ENCODE measurements around the gene NRDC.
"Not testable (repeated sequence)": the region's sequence is repeated elsewhere in the genome, so short reads cannot be mapped to it uniquely, and the experiment has no call there.

The NRDC gene

GRCh38 chr1:51878616-51879336 lies at the start of gene NRDC:
NRDC (minus strand) TSS chr1:51878727; CDS start chr1:51878615, 112 bp downstream.
- DNase-seq = peak; percentile 100

DNA sequence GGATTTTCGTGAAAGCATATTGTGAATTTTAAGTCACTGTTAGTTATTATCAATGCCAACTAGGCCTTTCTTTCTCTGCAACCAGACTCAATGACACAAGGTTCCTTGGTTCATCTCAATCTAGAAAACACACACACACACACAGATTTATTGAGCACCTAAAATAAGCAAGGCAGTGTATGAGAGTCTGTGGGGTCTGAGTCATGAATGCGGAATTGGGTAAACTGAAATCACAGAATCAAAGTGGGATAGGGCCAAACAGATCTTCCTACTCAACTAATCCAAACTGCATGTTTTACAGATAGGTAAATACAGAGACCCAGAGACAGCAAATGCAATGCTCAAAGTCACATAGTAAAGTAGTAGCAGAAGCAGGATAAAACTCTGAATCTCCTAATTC lies 48.5 kb upstream of the NRDC start:
- DNase-seq = no peak

- DNase-seq = no peak
These were observed 47.8 kb upstream of the NRDC start for GRCh38 chr1:51926171-51926812.

DNA sequence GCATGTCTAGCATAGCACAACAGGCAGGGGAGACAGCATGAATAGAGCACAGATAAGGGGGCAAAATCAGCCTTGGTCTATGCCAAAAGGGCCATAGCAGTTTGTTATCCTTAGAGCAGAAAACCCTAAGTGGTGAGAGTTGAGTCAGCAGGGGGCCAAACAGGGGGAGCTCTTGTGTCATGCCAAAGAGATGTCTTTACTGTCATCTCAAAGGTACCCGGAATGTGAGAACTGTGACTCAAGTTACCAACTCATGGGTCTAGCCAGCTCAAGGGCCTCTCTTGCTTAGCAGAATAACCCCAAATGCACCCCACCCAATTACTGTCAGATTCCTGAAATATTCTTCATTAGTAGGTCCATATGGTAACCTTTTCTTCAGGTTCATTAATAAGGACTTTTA lies 45.9 kb upstream of the NRDC start:
- no peak for DNase-seq

GRCh38 chr1:51922040-51922439 lies 43.5 kb upstream of the NRDC start:
- DNase-seq = no peak

- DNase-seq = no peak
These were observed 41.6 kb upstream of the NRDC start for GRCh38 chr1:51920130-51920529.

- DNase-seq = no peak
These were observed 41.2 kb upstream of the NRDC start for GRCh38 chr1:51919684-51920083.

DNA sequence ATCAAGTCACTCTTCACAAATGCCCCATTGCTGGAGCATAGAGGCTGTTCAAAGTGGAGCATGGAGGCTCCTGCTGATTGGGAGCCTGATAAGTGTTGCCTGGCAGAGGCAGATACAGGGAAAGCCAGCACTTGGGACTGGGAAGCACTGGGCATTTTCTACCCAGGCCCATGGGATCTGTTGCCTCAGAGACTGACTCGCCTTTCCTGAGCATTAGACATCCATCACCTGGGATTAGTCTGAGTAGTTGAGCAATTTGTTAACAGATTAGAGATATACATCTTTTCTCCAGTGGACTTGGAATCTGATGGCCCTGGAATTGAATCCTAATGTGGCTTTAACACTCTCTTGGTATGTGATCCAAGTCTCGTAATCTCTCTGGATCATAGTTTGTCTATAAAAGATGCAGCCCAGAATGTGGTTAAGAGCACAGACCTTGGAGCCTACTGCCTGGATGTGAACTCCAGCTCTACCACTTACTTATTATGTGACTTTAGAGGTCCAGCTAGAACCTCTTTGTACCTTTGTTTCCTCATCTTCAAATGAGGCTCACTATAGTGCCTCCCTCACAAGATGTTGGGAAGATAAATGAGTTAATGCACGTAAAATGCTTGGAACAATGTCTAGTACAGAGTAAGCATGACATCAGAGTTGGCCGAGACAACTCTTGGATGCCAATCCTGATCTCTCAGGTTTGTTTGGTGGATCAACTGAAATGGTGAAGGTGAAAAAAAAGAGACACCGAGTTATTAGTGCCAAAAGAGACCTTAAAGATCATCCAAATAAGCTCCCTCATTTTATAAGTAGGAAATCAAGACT lies 38.3 kb upstream of the NRDC start:
- DNase-seq = no peak

- no peak for DNase-seq
These were observed 37.4 kb upstream of the NRDC start for GRCh38 chr1:51915951-51916350.

- DNase-seq = no peak
These were observed 34.4 kb upstream of the NRDC start for GRCh38 chr1:51912881-51913280.

- no peak for DNase-seq
These were observed 31.9 kb upstream of the NRDC start for GRCh38 chr1:51910221-51911000.

GRCh38 chr1:51908499-51908898 lies 30.0 kb upstream of the NRDC start:
- no peak for DNase-seq

GRCh38 chr1:51907079-51907702 lies 28.7 kb upstream of the NRDC start:
- DNase-seq = no peak

DNA sequence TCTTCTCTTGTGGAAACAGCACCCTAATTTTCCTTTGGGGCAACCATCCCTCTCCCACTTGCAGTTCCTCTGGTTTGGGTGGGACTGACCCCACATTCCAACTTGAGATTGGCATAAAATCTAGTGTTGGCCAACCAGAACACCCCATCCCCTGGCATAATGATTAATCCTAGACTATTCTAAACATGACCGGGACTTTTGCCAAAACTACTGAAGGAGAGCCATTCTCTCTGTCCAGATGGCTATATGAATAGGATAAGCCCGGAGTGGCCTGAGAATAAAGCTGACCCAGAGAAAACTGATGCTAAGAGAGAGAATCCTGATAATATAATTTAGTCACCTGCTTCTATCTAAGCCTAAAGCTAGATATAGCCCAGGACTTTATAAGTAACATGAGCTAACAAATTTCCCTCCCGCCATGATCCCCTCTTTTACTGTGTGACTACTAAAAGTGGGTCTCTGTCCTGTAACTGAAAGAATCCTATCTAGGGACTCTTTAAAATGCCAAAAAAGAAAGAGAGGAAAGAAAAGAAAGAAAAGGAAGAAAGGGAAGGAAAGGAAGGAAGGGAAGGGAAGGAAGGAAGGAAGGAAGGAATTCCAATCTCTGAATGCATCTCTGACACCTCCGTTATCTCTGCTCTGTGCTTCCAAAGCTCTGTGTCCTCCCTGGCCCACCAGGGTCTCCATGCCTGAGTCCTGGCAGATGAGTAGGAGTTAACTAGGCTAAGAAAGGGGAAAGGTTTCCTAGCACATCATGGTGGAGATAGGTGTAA lies 28.0 kb upstream of the NRDC start:
- no peak for DNase-seq

GRCh38 chr1:51902456-51902855 lies 23.9 kb upstream of the NRDC start:
- no peak for DNase-seq

- DNase-seq = no peak
These were observed 22.6 kb upstream of the NRDC start for GRCh38 chr1:51901151-51901550.

GRCh38 chr1:51899022-51899421 lies 20.5 kb upstream of the NRDC start:
- DNase-seq = no peak

- no peak for DNase-seq
These were observed 19.7 kb upstream of the NRDC start for GRCh38 chr1:51898090-51898734.

GRCh38 chr1:51897699-51898031 lies 19.1 kb upstream of the NRDC start:
- DNase-seq = no peak

DNA sequence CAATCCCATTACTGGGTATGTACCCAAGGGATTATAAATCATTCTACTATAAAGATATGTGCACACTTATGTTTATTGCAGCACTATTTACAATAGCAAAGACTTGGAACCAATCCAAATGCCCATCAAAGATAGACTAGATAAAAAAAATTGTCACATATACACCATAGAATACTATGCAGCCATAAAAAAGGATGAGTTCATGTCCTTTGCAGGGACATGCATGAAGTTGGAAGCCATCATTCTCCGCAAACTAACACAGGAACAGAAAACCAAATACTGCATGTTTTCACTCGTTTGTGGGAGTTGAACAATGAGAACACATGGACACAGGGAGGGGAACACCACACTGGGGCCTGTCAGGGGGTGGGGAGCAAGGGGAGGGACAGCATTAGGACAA lies 16.2 kb upstream of the NRDC start:
- not testable (repeated sequence) for DNase-seq

DNA sequence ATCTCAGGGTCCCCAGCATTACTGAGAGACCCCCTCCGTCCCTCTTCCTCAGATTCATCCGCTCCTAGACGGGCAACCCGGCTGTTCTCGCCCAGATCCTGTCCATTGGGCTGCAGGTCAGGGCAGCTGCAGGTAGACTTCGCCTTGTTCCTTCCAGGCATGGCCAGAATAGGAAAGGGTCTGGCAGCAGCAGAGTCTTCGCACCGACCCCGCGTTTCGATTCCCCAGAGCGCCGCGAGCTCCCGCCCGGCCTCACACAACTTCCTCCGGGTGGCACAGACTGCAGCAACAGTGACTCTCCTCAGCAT lies 265 bp downstream of the NRDC start:
- DNase-seq = no peak

All from CD4-positive, alpha-beta T cell treated with Interleukin-1 beta for 1 hour (primary cell).